HL-60 (cell line): ENCODE results near the gene ALKBH5.
"Not testable (repeated sequence)": the region's sequence is repeated elsewhere in the genome, so short reads cannot be mapped to it uniquely, and the experiment has no call there.

Source experiments
- DNase-seq, 2 experiments: peaks; one replicate each; pipeline ENCODE4 v3.0.0-alpha.2; 2010 to 2020; ENCODE audit warnings: low read depth in 1 of 2, low spot score in 1 of 2
- H3K27ac ChIP-seq: fragments of 250-450 bp; sonication (Bioruptor Pico); replicated peaks from 2 replicates; pipeline ENCODE4 v1.5.1; 2020; ENCODE audit warnings: mild to moderate bottlenecking, moderate library complexity
- H3K27me3 ChIP-seq: fragments of 250-450 bp; sonication (Bioruptor Pico); 2 replicates; pipeline ENCODE4 v1.5.1; 2021; ENCODE audit warnings: mild to moderate bottlenecking, moderate library complexity; ENCODE audit not compliant: insufficient read depth, poor library complexity, severe bottlenecking
- H3K4me3 ChIP-seq: replicated peaks from 2 replicates; pipeline ENCODE4 v1.5.1; 2011; ENCODE audit warnings: mild to moderate bottlenecking, control low read depth, low read length; ENCODE audit not compliant: insufficient read depth
- GABPA ChIP-seq: IDR thresholded peaks from 2 replicates; pipeline ENCODE4 v1.6.1; 2012; ENCODE audit warnings: low read depth
- POLR2AphosphoS5 ChIP-seq: IDR thresholded peaks from 2 replicates; pipeline ENCODE4 v1.6.1; 2012; ENCODE audit warnings: low read depth
- SPI1 ChIP-seq: IDR thresholded peaks from 2 replicates; pipeline ENCODE4 v1.6.1; 2012; ENCODE audit warnings: low read depth, mild to moderate bottlenecking, borderline replicate concordance
- TF ChIP-seq, protein P1 (sequence below): IDR thresholded peaks from one replicate; pipeline ENCODE4 v1.5.1; 2011; ENCODE audit warnings: low read length, control low read depth, inconsistent platforms; ENCODE audit not compliant: insufficient read depth
- TF ChIP-seq, protein P2 (sequence below): IDR thresholded peaks from 2 replicates; pipeline ENCODE4 v1.6.1; 2012; ENCODE audit warnings: low read depth; ENCODE audit not compliant: insufficient replicate concordance

ALKBH5 gene

DNA sequence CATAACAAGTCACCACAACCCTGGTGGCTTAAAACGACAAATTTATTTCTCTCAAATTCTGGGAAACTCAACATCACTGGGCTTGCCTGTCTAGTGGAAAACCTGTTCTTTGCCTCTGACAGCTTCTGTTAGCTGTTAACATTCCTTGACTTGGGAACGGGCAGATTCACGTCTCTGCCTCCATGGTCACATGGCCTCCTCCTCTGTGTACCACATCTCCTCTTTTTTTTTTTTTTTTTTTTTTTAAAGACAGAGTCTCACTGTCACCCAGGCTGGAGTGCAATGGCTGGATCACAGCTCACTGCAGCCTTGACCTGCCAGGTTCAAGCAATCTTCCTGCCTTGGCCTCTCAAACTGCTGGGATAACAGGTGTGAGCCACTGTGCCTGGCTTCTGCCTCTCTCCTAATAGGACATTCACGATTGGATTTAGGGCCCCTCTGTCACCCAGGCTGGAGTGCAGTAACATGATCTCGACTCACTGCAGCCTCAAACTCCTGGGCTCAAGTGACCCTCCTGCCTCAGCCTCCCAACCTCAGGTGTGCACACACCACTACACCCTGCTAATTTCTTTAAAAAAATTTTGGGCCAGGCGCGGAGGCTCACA is 30.1 kb downstream of the ALKBH5 start:
- no peak overlapping the region for H3K27ac ChIP-seq
- H3K27me3 ChIP-seq: no peaks in the 10 kb centered on the region
- TF ChIP-seq POLR2AphosphoS5: no peak
- TF ChIP-seq, protein P1, sequence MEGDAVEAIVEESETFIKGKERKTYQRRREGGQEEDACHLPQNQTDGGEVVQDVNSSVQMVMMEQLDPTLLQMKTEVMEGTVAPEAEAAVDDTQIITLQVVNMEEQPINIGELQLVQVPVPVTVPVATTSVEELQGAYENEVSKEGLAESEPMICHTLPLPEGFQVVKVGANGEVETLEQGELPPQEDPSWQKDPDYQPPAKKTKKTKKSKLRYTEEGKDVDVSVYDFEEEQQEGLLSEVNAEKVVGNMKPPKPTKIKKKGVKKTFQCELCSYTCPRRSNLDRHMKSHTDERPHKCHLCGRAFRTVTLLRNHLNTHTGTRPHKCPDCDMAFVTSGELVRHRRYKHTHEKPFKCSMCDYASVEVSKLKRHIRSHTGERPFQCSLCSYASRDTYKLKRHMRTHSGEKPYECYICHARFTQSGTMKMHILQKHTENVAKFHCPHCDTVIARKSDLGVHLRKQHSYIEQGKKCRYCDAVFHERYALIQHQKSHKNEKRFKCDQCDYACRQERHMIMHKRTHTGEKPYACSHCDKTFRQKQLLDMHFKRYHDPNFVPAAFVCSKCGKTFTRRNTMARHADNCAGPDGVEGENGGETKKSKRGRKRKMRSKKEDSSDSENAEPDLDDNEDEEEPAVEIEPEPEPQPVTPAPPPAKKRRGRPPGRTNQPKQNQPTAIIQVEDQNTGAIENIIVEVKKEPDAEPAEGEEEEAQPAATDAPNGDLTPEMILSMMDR: no peak
- TF ChIP-seq, protein P2, sequence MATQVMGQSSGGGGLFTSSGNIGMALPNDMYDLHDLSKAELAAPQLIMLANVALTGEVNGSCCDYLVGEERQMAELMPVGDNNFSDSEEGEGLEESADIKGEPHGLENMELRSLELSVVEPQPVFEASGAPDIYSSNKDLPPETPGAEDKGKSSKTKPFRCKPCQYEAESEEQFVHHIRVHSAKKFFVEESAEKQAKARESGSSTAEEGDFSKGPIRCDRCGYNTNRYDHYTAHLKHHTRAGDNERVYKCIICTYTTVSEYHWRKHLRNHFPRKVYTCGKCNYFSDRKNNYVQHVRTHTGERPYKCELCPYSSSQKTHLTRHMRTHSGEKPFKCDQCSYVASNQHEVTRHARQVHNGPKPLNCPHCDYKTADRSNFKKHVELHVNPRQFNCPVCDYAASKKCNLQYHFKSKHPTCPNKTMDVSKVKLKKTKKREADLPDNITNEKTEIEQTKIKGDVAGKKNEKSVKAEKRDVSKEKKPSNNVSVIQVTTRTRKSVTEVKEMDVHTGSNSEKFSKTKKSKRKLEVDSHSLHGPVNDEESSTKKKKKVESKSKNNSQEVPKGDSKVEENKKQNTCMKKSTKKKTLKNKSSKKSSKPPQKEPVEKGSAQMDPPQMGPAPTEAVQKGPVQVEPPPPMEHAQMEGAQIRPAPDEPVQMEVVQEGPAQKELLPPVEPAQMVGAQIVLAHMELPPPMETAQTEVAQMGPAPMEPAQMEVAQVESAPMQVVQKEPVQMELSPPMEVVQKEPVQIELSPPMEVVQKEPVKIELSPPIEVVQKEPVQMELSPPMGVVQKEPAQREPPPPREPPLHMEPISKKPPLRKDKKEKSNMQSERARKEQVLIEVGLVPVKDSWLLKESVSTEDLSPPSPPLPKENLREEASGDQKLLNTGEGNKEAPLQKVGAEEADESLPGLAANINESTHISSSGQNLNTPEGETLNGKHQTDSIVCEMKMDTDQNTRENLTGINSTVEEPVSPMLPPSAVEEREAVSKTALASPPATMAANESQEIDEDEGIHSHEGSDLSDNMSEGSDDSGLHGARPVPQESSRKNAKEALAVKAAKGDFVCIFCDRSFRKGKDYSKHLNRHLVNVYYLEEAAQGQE: no peak
- no peak for DNase-seq
- no peak overlapping the region for H3K4me3 ChIP-seq

DNA sequence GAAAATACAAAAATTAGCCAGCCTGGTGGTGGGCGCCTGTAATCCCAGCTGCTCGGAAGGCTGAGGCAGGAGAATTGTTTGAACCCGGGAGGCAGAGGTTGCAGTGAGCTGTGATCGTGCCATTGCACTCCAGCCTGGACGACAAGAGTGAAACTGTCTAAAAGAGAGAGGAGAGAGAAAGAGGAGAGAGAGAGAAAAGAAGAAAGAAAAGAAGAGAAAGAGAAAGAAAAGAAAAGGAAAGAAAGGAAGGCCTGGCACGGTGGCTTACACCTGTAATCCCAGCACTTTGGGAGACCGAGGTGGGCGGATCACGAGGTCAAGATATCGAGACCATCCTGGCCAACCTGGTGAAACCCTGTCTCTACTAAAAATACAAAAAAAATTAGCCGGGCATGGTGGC is 33.3 kb downstream of the ALKBH5 start:
- not testable (repeated sequence) for H3K4me3 ChIP-seq, H3K27ac ChIP-seq, DNase-seq, H3K27me3 ChIP-seq

DNA sequence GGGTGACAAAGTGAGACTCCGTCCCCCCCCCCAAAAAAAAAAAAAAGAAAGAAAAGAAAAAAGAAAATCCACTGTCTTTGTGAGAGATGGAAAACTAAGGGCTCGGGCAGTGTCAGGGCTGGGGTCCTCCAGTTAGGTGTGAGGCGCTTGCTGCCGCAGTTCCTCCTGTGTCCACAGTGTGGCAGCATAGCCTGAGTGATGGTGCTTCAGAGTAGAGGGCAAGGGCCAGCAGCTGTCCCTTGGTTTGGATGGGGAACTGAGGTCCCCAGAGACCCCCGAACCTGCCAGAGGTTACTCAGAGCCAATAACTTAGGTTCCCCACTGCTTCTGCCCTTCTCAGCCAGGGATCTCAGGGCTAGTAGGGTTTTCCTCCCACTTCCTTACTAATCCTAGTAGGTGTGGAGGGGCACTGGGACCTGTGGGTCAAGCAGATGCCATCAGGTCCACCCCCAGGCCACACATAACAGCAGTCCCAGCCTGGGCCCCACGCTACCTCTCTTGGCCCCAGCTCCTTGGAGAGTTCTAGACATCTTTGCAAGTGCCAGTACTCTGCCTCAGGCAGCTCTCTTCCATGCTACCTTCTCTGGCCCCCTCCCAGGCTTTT is 33.9 kb downstream of the ALKBH5 start:
- DNase-seq: peak; percentile 14 to 32
- H3K27ac ChIP-seq: no peak overlapping the region
- H3K4me3 ChIP-seq: no peak overlapping the region
- TF ChIP-seq GABPA: no peak
- TF ChIP-seq, protein P1: peak; percentile 83
- no peaks in the 10 kb centered on the region for H3K27me3 ChIP-seq

DNA sequence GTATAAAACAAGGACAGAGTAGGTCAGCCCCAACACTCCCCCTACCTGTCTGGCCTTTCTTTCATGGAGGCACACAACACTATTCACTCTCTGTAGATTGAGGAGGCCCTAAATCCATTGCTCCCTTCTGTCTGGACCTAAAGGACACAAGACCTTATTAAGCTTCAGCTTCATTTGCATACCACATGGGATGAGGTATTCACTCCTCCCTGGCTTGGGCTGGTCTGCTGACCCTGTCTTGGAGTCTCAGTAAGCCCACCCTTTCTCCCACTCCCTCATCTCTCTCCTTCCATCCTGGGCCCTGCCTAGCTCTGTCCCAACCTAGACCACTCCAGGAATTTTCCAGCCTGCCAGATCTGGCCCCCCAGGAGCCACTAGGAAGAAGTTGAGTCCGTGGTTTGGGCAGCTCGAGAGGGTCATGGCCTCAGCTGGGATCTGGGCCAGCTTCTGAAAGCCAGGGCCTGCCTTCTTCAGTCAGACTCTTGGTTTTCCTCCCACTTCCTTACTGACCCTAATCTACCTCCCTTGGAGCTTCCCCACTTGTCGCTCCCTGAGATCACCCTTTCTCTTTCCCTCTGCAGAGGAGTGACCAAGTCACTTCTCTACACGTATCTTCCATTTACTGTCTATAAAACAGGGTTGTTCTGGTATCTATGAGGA is 35.3 kb downstream of the ALKBH5 start:
- H3K27me3 ChIP-seq: no peaks in the 10 kb centered on the region
- no peak overlapping the region for H3K27ac ChIP-seq
- DNase-seq: no peak
- TF ChIP-seq GABPA (no peak), POLR2AphosphoS5 (no peak), SPI1 (no peak)
- TF ChIP-seq, protein P2: no peak
- TF ChIP-seq, protein P1: no peak
- H3K4me3 ChIP-seq: no peak overlapping the region
